ENCODE measurements around the gene SYT9. TPM values are rescaled to one million over a fixed set of nuclear protein-coding genes. Genes with fewer than 3 reads are reported as not detected.

The SYT9 gene
- total and polyA plus RNA-seq, 2 of the 8 experiments (the other 6 are each of a cell fraction or from before 2014, with no cell fraction given): 1.5 to 2.9 TPM

DNA sequence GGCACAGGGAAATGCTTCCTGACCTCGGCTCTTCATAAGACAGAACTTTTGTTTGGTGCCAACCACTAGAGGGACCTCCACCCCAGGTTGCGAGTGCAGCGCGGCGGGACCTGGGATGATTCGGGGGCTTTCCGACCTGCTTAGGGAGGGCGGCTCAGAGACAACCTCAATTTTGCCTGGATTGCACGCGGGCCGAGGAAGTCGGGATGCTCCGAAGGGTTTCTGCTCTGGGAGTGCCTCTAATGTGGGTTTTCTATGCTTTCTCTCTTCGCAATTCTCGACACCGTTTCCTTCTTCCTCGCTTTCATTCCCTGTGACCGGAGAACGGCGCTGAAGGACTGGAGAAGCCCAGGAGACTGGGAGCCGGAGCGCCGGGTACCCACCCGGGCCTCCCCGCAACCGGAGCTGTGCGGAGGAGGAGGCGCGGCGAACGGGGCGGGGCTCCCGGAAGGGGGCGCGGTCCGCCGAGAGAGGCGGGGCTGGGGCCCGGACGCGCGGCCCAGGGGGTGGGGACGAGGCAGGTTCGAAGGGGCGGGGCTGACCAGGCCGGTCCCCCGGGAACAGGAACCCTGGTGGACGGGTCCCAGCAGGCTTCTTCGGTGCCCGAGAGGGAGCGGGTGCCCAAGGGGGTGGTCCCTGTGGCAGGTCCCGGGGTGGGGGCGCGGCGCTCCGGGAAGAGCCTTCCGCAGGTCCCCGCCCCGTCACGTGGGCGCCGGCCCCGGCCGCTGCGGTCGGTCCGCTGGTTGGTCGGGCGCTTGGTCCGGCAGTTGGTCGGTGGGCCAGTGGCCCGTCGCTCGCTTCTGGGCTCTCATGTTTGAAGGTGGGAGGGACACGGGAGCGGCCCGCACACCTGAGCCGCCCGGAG is 261.8 kb downstream of the SYT9 start, which contains the start of gene PPFIBP2 (continued):
- TF ChIP-seq KDM1A (IDR thresholded peaks at IDR 0.05; ENCODE audit: borderline replicate concordance, low read length) (no peak), RAD21 (IDR thresholded peaks at IDR 0.05 in 1 of 2, conservative IDR thresholded peaks at IDR 0.05 in 1 of 2; ENCODE audit: low read depth in 2 of 2, low read length in 2 of 2) (peak; percentile 63 to 73), PHF8 (conservative IDR thresholded peaks at IDR 0.05; ENCODE audit: low read depth, low read length) (peak; percentile 43), RXRA (IDR thresholded peaks at IDR 0.05; ENCODE audit: insufficient read depth, low read depth, low read length) (no peak), RBBP5 (IDR thresholded peaks at IDR 0.05; ENCODE audit: borderline replicate concordance, low read depth, low read length) (peak; percentile 69), EGR1 (IDR thresholded peaks at IDR 0.05; ENCODE audit: borderline replicate concordance, low read depth, low read length) (no peak), GTF2F1 (IDR thresholded peaks at IDR 0.05; ENCODE audit: borderline replicate concordance, low read depth, low read length) (no peak), TBP (IDR thresholded peaks at IDR 0.05; ENCODE audit: low read depth, low read length) (0 out of 2 replicates have a peak, but pooled peaks have one; percentile 27), POLR2A (IDR thresholded peaks at IDR 0.05; ENCODE audit: control extremely low read depth in 1 of 2, low read depth in 2 of 2, low read length in 2 of 2) (0 out of 3 replicates have a peak, but pooled peaks of 1 of the 2 experiments have one; percentile 52)
- TF ChIP-seq, protein P1, sequence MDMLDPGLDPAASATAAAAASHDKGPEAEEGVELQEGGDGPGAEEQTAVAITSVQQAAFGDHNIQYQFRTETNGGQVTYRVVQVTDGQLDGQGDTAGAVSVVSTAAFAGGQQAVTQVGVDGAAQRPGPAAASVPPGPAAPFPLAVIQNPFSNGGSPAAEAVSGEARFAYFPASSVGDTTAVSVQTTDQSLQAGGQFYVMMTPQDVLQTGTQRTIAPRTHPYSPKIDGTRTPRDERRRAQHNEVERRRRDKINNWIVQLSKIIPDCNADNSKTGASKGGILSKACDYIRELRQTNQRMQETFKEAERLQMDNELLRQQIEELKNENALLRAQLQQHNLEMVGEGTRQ (IDR thresholded peaks at IDR 0.05; ENCODE audit: low read length): peak; percentile 85
- TF ChIP-seq, protein P2, sequence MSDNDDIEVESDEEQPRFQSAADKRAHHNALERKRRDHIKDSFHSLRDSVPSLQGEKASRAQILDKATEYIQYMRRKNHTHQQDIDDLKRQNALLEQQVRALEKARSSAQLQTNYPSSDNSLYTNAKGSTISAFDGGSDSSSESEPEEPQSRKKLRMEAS (IDR thresholded peaks at IDR 0.05): peak; percentile 53
- TF ChIP-seq, protein P3, sequence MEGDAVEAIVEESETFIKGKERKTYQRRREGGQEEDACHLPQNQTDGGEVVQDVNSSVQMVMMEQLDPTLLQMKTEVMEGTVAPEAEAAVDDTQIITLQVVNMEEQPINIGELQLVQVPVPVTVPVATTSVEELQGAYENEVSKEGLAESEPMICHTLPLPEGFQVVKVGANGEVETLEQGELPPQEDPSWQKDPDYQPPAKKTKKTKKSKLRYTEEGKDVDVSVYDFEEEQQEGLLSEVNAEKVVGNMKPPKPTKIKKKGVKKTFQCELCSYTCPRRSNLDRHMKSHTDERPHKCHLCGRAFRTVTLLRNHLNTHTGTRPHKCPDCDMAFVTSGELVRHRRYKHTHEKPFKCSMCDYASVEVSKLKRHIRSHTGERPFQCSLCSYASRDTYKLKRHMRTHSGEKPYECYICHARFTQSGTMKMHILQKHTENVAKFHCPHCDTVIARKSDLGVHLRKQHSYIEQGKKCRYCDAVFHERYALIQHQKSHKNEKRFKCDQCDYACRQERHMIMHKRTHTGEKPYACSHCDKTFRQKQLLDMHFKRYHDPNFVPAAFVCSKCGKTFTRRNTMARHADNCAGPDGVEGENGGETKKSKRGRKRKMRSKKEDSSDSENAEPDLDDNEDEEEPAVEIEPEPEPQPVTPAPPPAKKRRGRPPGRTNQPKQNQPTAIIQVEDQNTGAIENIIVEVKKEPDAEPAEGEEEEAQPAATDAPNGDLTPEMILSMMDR (IDR thresholded peaks at IDR 0.05; ENCODE audit: control extremely low read depth in 1 of 3, insufficient read depth in 1 of 3, low read depth in 1 of 3, low read length in 3 of 3): peak; percentile 51 to 69 (median 65)
- TF ChIP-seq, protein P4, sequence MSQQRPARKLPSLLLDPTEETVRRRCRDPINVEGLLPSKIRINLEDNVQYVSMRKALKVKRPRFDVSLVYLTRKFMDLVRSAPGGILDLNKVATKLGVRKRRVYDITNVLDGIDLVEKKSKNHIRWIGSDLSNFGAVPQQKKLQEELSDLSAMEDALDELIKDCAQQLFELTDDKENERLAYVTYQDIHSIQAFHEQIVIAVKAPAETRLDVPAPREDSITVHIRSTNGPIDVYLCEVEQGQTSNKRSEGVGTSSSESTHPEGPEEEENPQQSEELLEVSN (IDR thresholded peaks at IDR 0.05): peak; percentile 72

Data from H1 (cell line).